Activated naive CD4-positive, alpha-beta T cell treated with anti-CD3 and anti-CD28 coated beads, Interleukin-2, amount 10 ng/mL, durations not matched to agents 7 days and 5 days (primary cell): ENCODE results near the gene SGCD.

Experiments used
- CTCF ChIA-PET: fragments of 350-600 bp; sonication (Branson Sonifier 250); formaldehyde crosslinking; loops from one replicate; lab custom pipeline; 2021; ENCODE audit warnings: antibody characterized with exemption; lab: Charles Lee
- DNase-seq: peaks from one replicate; pipeline ENCODE4 v3.0.0-alpha.2; 2020
- H3K27ac Mint-ChIP-seq: one replicate; pipeline ENCODE4 v1.8.0; 2021; ENCODE audit warnings: mild to moderate bottlenecking, moderate library complexity, mixed read lengths
- H3K27me3 Mint-ChIP-seq: one replicate; pipeline ENCODE4 v1.8.0; 2021; ENCODE audit warnings: mild to moderate bottlenecking, mixed read lengths
- H3K36me3 Mint-ChIP-seq: one replicate; pipeline ENCODE4 v1.8.0; 2021; ENCODE audit warnings: mixed read lengths
- H3K4me1 Mint-ChIP-seq: one replicate; pipeline ENCODE4 v1.8.0; 2021; ENCODE audit warnings: mixed read lengths
- H3K4me3 Mint-ChIP-seq: one replicate; pipeline ENCODE4 v1.8.0; 2021; ENCODE audit warnings: mild to moderate bottlenecking, moderate library complexity, mixed read lengths
- H3K9me3 Mint-ChIP-seq: one replicate; pipeline ENCODE4 v1.8.0; 2021; ENCODE audit warnings: mixed read lengths

SGCD gene

DNA sequence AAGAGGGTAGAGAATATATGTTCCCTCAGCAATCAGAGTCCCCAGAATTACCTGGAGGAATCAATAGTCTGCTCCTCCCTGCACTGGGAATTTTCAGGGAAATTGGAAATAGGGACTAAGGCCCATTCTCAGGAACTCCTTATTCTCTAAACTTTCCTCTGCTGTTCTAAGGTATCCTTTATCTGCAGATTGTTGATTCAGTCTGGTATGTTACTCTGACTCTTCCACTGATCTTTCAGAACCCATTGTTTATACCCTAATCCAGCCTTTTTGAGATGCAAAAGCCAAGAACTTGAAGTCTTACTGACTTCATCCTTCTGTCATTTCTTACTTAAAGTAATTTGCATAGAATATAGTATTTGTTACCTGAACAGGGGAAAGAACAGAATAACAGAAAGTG is 379.7 kb downstream of the SGCD start:
- H3K27me3 Mint-ChIP-seq = peaks cover 4% of the 10 kb centered on the region

DNA sequence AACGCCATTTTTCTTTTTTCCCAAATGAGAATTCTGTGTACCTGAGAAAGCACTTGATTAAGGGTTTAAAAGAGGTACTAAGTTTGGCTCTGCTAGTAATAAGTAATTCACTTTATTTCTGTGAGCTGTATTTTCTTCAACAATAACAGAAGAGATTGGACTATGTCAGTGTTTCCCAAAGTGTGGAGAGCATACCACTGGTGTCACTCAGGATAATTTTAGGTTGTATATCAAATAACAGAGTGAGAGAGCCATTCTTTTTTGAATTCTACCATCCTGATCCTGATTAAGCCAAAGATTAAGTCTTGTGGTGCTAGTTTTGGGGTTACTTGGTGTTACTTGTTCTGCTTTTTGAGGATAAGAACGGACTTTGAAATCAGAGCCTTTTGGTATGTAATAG is 380.8 kb downstream of the SGCD start:
- no peak for DNase-seq
- Mint-ChIP-seq H3K4me1 (no peaks in the 10 kb centered on the region), H3K27ac (no peak overlapping the region), H3K9me3 (no peaks in the 10 kb centered on the region), H3K4me3 (no peak overlapping the region), H3K27me3 (peaks cover 8% of the 10 kb centered on the region), H3K36me3 (no peaks in the 10 kb centered on the region)
- CTCF ChIA-PET = no interaction called here

More for the DNA sequence above, 379.7 kb downstream of the SGCD start:
- H3K4me3 Mint-ChIP-seq = no peak overlapping the region
- no peaks in the 10 kb centered on the region for H3K36me3 Mint-ChIP-seq
- CTCF ChIA-PET = no interaction called here
- H3K27ac Mint-ChIP-seq = no peak overlapping the region
- DNase-seq = no peak
- H3K4me1 Mint-ChIP-seq = no peaks in the 10 kb centered on the region
- no peaks in the 10 kb centered on the region for H3K9me3 Mint-ChIP-seq

DNA sequence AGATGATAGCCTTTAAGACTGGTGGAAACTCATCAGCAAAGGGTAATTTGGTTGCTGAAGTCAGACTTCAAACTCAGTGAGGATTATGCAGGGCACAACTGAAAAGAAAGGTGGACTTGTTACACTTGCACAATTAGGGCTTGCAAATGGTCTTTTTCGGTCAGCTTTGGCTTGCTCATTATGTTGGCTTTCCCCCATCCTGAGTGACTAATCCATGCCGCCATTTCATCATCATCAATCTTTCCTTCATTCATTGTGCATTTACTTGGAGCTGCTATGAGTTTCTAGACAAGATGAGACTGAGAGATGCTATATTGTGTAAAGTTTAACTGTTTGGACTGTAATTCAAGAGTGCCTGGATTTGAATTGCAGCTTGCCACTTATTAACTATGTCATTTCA is 388.3 kb downstream of the SGCD start:
- Mint-ChIP-seq H3K9me3 (no peaks in the 10 kb centered on the region), H3K27ac (no peak overlapping the region)

DNA sequence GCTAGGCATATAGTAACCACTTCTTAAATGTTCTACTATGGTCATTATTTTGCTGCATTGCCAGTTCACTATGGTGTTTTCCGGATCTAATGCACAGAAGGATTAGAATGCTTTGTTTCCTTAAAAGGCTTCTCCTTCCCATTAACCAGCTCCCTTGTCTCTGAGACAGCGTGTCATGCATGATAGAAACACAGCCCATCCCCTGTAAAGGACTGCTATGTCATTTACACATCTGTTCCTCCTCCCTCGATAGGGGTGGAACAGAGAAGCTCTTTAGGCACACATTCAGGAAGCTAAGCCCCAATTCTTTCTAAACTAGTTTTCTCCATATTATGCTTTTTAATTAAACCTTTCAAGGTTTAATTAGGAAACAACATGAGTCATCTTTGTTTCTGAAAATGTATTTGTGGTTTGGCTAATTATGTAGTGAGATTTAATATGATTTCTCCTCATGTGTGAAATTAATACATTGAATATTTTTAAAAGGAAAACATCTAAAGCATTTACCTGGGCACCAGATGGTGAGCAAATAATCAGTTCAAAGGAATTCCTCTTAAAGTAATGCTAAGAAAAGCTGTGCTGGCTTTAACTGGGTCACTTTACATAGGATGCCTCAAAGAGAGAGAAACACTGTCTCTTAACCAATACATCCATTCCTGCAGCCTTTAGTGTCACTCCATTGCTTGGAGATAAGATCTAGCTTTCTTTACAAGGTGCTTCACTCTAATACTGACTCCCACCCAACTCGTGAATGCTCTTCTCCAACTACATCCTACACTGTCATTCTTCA is 389.8 kb downstream of the SGCD start:
- no peaks in the 10 kb centered on the region for H3K9me3 Mint-ChIP-seq
- H3K4me1 Mint-ChIP-seq = no peaks in the 10 kb centered on the region
- H3K36me3 Mint-ChIP-seq = no peaks in the 10 kb centered on the region
- peaks cover 8% of the 10 kb centered on the region for H3K27me3 Mint-ChIP-seq
- CTCF ChIA-PET = no interaction called here
- H3K27ac Mint-ChIP-seq = no peak overlapping the region
- H3K4me3 Mint-ChIP-seq = no peak overlapping the region
- no peak for DNase-seq

More for the DNA sequence above, 388.3 kb downstream of the SGCD start:
- DNase-seq = no peak
- no peaks in the 10 kb centered on the region for H3K4me1 Mint-ChIP-seq
- CTCF ChIA-PET = no interaction called here
- no peak overlapping the region for H3K4me3 Mint-ChIP-seq
- H3K27me3 Mint-ChIP-seq = peaks cover 10% of the 10 kb centered on the region
- H3K36me3 Mint-ChIP-seq = no peaks in the 10 kb centered on the region

DNA sequence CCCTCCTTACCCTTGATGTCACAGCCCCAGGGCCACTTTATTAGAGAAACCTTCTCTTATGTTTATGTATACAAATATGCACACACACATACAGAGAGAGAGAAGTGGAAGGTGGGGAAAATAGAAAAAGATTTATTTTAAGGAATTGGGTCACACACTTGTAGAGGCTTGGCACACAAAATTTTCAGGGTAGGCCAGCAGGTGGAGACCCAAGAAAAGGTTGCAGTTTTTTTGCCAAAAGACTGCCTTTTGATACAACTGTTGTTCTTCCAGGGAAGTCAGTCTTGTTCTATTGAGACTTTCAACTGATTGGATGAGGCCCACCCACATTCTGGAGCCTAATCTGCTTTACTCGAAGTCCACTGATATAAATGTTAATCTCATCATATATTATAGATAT is 392.0 kb downstream of the SGCD start:
- Mint-ChIP-seq H3K27ac (no peak overlapping the region), H3K36me3 (no peaks in the 10 kb centered on the region), H3K4me3 (no peak overlapping the region), H3K4me1 (no peaks in the 10 kb centered on the region), H3K9me3 (no peaks in the 10 kb centered on the region), H3K27me3 (peaks cover 7% of the 10 kb centered on the region)
- DNase-seq = no peak
- CTCF ChIA-PET = no interaction called here

DNA sequence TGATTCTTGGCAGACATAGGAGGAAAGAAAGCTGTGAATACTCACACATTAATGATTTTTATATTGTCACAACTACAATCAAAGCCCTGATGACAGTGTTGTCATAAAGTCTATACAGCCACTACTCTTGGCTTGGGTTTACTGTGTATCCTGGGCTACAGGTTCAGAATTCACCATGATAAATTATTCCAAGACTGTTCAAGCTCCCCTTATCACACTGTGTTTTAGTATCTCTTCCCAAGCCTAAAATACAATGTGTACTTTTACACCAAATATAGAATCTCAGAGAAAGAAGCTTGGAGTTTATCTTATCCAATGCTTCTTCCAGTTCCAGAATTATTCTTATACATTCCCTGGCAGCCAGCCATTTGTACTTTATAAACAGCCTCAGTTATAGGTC is 395.4 kb downstream of the SGCD start:
- Mint-ChIP-seq H3K9me3 (no peaks in the 10 kb centered on the region), H3K36me3 (no peaks in the 10 kb centered on the region), H3K4me3 (no peak overlapping the region), H3K27ac (no peak overlapping the region), H3K4me1 (no peaks in the 10 kb centered on the region), H3K27me3 (peaks cover 8% of the 10 kb centered on the region)
- DNase-seq = no peak
- CTCF ChIA-PET = no interaction called here

DNA sequence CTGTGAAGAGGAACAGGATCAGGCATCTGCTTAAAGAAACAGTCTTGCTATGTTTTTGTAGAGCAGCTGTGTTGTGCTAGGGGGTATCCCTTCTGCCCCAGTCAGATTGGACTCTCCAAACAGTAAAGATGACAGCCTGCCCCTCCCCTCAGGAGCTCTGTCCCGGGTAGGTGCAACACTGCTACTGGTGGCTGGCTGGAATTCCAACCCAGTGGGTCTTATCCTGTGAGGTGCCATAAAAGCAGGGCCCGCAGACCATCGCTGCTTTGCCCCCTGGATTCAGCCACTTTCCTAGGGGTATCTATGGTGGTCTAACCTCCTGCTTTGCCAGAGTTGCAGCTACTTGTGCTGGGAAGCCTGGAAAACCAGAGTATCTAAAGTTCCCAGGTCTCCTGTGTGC is 408.5 kb downstream of the SGCD start:
- Mint-ChIP-seq H3K27ac (no peak overlapping the region), H3K9me3 (no peaks in the 10 kb centered on the region), H3K27me3 (peaks cover 6% of the 10 kb centered on the region), H3K4me3 (no peak overlapping the region), H3K4me1 (no peaks in the 10 kb centered on the region), H3K36me3 (no peaks in the 10 kb centered on the region)
- DNase-seq = no peak
- CTCF ChIA-PET = no interaction called here

DNA sequence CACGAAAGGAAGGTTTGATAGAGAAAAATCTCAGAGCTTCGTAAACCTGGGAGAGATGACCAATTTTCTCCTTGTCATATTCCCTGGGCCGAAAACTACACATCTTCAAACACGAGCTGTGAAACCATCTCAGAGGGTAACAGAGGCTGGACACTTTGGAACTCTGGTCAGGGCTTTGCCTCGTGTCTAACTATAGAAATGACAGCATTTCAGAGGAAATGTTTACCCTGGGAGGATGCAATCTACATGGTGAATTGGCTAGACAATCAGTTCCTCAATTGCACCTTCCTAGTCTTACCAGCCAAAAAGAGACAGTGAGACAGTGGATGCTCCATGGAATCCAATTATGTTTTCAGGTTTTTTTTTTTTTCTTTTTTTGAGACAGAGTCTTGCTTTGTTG is 414.6 kb downstream of the SGCD start:
- no peak for DNase-seq
- Mint-ChIP-seq H3K27me3 (peaks cover 7% of the 10 kb centered on the region), H3K9me3 (no peaks in the 10 kb centered on the region), H3K27ac (no peak overlapping the region), H3K4me1 (no peaks in the 10 kb centered on the region), H3K36me3 (no peaks in the 10 kb centered on the region), H3K4me3 (no peak overlapping the region)
- CTCF ChIA-PET = no interaction called here

DNA sequence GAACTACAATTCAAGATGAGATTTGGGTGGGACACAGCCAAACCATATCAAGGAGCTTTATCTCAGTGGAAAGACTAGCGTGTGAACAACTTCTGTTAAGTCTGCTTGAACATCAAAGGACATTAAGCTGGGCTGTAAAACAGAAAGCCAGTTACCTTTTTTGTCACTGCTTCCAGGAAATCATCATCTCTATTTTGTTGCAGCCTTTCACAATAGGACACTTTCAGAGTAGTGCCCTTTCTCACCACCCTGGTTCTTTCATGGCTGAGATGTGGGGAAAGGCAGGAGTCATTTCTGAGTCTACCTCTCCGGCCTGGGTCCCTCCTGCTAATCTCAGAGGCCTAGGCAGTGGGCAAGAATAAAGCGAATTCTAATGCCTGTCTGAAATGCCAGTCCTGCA is 426.9 kb downstream of the SGCD start:
- peaks cover 34% of the 10 kb centered on the region for H3K4me1 Mint-ChIP-seq
- DNase-seq = peak; percentile 23
- peaks cover 4% of the 10 kb centered on the region for H3K9me3 Mint-ChIP-seq
- no peak overlapping the region for H3K4me3 Mint-ChIP-seq
- peak overlapping the region; percentile 92 for H3K27ac Mint-ChIP-seq
- peaks cover 6% of the 10 kb centered on the region for H3K36me3 Mint-ChIP-seq
- CTCF ChIA-PET = no interaction called here
- H3K27me3 Mint-ChIP-seq = no peaks in the 10 kb centered on the region

DNA sequence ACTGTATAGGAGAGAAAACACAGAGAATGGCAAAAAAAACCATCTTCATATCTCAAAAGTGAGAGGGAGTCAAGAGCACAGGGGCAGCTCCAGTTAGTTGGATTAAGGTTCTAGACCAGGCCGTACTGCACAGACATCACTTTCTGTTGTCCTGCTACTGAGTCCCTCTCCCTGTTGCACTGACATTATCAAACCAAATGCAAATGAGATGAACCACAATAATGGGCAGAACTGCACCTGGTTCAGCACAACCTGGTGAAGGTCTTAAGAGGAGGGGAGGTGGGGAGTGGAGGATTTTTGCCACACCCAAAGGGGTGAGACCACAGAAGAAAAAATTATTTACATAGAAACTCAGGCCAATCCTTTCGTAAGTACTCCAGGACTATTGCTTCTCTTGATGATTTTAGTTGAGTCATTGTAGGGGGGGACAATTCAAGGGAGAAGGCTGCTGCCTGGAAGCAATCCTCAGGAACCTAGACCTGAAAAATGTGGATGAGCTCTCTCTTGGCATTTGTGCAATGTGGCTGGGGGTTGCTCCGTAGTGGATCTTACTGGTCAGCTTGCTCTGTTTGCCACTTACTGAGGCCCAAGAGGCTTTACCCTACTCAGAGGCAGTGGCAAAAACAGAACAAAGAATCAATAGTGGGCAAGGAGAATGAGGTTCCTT is 428.6 kb downstream of the SGCD start:
- H3K27ac Mint-ChIP-seq = peak overlapping the region; percentile 73
- H3K9me3 Mint-ChIP-seq = peaks cover 4% of the 10 kb centered on the region
- peaks cover 34% of the 10 kb centered on the region for H3K4me1 Mint-ChIP-seq
- no peaks in the 10 kb centered on the region for H3K27me3 Mint-ChIP-seq
- CTCF ChIA-PET = no interaction called here
- peaks cover 6% of the 10 kb centered on the region for H3K36me3 Mint-ChIP-seq
- no peak for DNase-seq
- no peak overlapping the region for H3K4me3 Mint-ChIP-seq

DNA sequence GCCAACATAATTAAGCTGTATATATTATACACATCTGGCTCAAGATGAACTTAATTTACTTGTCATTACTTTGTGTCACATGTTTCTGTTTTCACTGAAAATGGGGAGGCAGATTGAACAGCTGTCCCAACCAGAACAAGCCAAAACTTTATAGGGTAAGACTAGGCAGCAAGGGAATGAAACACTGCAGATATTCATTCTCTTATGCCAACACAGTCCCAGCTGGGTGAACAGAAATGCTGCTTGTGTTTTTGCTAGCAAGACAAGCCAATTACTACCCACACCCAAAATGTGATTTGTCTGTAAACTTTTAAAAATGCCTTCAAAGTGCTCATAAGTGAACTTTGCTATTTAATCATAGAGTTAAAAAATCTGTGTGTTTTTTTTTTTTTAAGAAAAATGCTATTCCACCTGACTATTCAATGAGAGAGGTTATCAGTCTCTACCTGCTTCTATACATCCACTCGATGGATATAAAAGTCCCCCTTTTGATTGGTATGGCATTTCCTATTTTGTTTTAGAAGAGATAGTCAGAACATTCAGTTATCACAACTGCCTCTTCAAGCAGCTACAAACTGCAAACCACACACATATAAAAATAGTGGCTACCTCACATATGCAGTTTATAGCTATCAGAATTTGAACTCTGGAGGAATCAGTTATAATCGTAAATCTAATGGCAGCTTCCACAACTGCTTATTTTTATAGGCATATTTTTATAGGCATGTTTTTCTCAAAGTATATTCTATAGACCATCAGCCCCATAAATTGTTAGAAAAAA is 431.2 kb downstream of the SGCD start:
- no peak for DNase-seq
- Mint-ChIP-seq H3K9me3 (peaks cover 3% of the 10 kb centered on the region), H3K27ac (no peak overlapping the region), H3K4me3 (no peak overlapping the region), H3K27me3 (no peaks in the 10 kb centered on the region), H3K36me3 (peaks cover 5% of the 10 kb centered on the region), H3K4me1 (peaks cover 28% of the 10 kb centered on the region)
- CTCF ChIA-PET = interaction anchor here (0.7 kb wide), 1 partner anchor 170 kb away, joined by 3 read pairs; no protein-coding TSS in a partner anchor

DNA sequence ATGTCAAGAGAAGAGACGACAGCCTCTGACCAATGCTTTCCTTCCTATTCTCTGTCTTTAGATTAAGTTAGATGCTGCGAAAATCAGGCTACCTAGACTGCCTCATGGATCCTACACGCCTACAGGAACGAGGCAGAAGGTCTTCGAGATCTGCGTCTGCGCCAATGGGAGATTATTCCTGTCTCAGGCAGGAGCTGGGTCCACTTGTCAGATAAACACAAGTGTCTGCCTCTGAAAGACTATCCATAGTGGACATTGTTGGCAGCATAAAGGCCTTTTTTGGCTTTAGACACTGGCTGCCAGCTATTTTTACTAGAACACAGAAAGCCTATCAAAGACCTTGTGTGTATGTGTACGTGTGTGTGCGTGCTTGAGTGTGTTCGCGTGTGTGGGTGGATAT is 432.2 kb downstream of the SGCD start:
- no peak for DNase-seq
- Mint-ChIP-seq H3K4me1 (peaks cover 19% of the 10 kb centered on the region), H3K9me3 (no peaks in the 10 kb centered on the region), H3K27me3 (no peaks in the 10 kb centered on the region), H3K36me3 (peaks cover 5% of the 10 kb centered on the region), H3K27ac (no peak overlapping the region), H3K4me3 (no peak overlapping the region)
- CTCF ChIA-PET = no interaction called here

DNA sequence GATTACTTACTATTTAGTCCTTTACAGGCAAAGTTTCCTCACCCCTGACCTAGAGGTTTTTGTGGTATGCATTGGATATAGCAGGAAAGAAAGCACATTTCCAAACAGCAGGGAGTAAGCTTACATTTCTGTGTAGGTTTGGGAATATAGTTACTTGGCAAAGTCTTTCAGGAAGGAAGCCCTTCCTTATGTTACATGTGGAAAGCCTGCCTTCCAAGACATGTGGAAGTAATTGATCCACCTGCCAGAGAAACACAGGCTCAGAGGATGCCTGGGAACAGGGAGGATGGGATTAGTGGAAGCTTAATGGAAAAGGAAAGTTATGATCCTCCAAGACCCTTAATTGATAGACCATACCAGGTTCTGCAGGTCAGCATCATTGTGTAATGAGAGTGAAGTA is 435.8 kb downstream of the SGCD start:
- Mint-ChIP-seq H3K27me3 (peaks cover 9% of the 10 kb centered on the region), H3K4me1 (no peaks in the 10 kb centered on the region)

DNA sequence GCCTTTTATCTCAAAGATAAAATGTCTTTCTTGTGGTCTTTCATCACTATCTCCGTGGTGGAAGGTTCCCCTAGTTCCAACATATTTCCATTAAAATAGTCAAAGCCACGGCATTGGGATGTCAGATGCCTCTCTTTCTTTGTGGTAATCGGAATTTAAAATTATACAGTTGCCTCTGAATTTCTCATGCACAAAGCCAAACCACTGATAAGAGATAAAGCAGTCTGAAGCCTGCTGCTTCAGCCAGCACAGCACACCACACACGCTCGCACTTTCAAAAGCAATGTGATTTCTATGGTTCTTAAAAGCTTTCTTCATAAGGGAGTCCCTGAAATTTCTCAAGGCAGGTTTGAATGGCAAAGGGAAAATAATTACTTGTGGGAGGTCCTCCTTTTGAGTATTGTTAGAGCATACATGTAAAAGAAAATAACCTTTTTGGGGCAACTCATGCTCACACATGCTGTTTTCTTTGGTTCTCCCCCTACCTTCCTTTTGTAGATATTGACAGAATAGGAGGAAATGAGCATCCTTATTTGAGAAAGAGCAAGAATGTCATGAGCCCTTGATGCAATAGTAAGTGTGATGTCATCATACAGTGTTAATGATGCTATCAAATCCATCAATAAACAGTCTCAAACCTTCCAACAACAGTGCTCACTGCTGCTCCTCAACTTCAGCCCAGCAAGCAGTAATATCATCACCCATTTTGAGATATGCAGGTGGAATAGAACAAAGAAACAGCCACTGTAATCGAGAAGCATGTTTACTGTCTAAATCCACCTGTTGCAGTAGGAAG is 437.4 kb downstream of the SGCD start:
- H3K27me3 Mint-ChIP-seq = peaks cover 9% of the 10 kb centered on the region

More for the DNA sequence above, 435.8 kb downstream of the SGCD start:
- no peak overlapping the region for H3K4me3 Mint-ChIP-seq
- CTCF ChIA-PET = no interaction called here
- no peaks in the 10 kb centered on the region for H3K9me3 Mint-ChIP-seq
- no peaks in the 10 kb centered on the region for H3K36me3 Mint-ChIP-seq
- no peak for DNase-seq
- no peak overlapping the region for H3K27ac Mint-ChIP-seq

More for the DNA sequence above, 437.4 kb downstream of the SGCD start:
- Mint-ChIP-seq H3K4me1 (no peaks in the 10 kb centered on the region), H3K27ac (no peak overlapping the region), H3K9me3 (no peaks in the 10 kb centered on the region), H3K4me3 (no peak overlapping the region), H3K36me3 (no peaks in the 10 kb centered on the region)
- CTCF ChIA-PET = no interaction called here
- DNase-seq = no peak
